HS-5 (cell line): ENCODE results near the gene RTL10.
"Not testable (repeated sequence)": the region's sequence is repeated elsewhere in the genome, so short reads cannot be mapped to it uniquely, and the experiment has no call there.

ENCODE experiments used
- DNase-seq: peaks from one replicate; pipeline ENCODE4 v3.0.0-alpha.2; 2012; ENCODE audit warnings: low read depth

The RTL10 gene

GRCh38 chr22:19889951-19890350, 35.3 kb upstream of the RTL10 start:
- DNase-seq: no peak

DNA sequence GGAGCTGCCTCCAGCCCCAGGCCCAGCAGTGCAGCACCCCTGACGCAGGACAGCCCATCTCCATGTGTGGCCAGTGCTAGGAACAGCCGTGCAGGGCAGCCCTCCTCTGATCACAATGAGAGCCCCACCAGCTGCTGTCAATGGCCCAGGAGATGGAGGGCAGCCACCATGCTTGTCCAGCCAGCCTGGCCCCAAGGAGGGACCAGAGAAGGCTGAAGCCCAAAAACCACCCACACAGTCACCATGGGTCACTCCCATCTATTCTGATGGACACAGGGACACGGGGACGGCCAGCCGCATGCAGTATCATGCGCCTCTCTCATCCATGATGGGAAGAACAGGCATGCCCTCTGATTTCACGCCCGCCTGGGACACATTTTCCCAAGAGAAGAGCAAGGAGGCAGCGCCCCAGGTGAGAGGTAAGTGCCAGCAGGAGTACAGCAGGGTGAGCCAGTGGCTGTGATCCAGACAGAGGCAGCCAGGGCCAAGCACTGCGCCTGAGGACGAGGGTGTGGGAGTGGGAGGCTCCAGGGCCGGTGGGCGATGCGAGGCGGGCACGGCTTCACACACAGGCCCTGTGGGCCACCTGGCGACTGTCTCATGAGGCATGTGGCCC, 33.6 kb upstream of the RTL10 start:
- DNase-seq: no peak

DNA sequence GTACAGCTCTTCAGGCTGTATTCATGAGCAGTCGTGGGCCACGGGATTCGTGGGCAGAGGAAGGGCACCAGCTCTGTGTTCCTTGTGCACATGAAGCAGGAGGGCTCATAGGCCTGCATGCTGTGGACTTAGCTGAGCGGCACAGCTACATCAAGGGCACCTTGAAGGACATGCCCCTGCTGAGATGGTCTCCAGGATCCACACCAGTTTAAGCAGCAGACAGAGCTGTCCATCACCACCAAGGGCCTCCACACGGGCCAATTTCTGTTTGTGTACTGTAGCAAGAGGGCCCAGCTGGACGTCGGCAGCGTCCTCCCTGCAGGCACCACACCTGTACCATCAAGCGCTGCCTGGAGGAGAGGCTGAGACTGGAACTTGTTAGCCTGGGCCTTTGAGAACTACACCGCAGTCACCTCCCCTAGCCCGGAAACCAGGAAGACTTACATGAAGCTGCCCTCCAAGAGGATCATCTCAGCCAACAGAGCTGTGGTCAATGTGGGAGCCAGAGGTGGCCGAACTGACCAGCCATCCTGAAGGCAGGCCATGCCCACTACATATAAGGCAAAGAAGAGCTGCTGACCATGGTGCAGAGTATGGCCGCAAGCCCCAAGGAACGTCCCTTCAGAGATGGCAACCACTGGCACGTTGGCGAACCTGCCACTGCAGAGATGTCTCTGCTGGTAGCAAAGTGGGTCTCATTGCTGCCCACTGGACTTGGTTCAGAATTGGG, 32.7 kb upstream of the RTL10 start:
- no peak for DNase-seq

DNA sequence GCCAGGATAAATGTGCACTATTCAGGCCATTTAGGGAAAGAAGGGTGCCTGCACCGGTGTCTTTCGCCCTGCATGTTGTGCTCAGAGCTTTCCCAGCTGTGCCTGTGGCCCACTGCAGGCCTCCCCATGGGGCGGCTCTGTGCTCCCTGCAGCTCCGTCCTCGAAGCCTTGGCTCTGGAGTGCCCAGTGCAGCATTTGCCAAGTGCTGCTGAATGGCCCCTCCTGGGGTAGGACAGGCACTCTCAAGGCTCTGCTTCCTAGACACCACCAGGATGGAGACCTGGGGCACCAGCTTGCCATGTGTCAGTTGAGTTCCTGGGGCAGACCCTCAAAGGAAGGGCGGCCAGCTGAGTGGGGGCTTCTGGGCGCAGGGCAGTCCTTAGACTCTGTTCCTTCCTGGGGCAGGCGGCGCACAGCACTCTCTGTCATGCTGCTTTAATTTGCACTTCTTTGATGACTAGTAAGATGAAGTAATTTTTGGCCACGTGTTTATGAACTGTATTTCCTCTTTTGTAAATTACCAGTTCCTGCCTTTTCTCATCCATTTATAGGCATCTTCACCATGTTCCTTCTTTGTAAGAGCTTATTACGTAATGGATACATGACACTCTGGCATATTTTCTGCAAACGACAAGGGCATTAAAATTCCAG, 32.1 kb upstream of the RTL10 start:
- DNase-seq: peak; percentile 85

- no peak for DNase-seq
Measured at GRCh38 chr22:19885841-19886592, 31.3 kb upstream of the RTL10 start.

GRCh38 chr22:19884954-19885751, 30.5 kb upstream of the RTL10 start:
- DNase-seq: no peak

GRCh38 chr22:19884161-19884953, 29.7 kb upstream of the RTL10 start:
- DNase-seq: no peak

DNA sequence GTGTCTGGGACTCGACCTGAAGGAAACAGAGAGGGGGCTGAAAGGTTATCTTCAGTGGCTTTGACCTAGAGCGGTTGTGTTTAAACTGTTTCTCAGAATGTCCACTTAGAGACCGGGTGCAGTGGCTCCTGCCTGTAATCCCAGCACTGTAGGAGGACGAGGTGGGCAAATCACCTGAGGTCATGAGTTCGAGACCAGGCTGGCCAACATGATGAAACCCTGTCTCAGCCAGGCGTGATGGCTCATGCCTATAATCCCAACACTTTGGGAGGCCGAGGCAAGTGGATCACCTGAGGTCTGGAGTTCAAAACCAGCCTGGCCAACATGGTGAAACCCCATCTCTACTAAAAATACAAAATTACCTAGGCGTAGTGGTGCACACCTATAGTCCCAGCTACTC, 28.8 kb upstream of the RTL10 start:
- DNase-seq: not testable (repeated sequence)

DNA sequence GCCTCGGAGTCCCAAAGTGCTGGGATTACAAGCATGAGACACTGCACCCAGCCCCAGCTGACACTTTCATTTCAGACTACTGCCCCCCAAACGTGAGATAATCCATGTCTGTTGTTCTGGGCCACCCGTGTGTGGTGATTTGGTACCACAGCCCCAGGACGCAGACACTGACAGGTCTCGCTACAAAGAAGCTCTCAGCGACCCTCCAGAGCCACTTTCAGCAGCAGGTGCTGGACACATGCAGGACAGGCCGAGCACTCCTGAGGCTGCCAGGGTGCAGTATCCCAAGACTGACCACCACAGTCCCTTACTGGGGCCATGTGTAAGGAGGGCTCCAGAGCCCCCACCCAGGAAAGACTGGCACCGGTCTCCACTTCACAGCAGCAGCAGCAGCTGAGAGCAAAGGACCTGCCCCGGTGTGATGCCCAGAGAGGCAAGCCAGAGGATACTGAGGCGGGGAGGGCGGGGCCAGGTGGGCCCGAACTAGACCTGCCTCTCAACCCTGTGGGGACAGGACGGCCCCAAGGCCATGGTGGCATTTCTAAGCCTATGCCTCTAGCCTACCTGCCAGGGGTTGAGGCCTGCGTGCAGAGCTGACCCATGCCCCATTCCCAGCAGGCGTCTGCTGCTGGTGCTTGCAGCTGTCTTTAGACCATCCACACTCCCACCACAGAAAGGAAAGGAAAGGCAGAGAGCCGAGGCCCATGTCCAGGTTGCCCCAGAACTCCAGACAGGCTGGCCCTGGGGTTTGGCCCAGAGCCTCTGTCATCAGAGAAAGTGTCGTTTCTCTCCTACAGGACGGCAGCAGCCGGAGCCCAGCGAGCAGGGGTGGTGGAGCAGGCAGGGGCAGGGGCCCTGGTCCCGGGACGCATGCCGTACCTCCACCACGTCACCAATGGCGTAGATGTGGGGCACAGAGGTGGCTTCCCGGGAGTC, 28.0 kb upstream of the RTL10 start:
- no peak for DNase-seq

GRCh38 chr22:19880786-19881569, 26.3 kb upstream of the RTL10 start:
- DNase-seq: peak; percentile 95

DNA sequence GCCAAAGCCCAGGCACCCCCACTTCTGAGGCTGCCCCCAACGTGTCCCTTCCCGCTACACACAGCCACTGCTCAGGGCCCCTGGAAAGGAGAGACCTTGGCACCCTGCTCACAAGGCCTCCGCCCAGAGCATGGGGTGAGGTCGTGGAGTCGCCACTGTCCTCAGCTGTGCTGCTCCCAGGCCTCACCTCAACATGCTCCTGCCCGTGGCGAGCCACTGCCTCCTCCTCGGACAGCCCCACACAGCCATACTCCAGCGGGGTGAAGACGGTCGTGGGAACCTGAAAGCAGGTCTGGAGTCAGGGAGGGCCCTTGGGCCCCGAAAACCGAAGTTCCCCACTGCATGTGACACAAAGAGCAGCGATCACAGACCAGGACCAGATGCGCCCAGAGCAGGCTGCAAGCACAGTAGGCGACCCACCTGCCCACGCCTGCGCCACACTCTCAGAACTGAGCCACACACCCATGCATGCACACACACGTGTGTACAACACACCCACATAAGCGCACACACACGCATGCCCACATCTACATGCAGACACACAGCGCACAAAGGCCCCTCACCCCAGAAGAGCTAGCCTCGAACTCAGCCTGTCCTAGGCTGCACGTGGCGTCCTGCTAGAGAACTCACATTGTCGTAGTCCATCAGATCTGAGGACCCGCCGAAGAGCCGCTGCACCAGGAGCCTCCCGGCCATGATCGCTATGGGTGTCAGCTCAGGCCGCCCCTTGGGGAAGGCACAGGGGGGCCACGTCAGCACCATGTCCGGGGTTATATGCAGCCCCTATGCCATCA, 25.5 kb upstream of the RTL10 start:
- no peak for DNase-seq

DNA sequence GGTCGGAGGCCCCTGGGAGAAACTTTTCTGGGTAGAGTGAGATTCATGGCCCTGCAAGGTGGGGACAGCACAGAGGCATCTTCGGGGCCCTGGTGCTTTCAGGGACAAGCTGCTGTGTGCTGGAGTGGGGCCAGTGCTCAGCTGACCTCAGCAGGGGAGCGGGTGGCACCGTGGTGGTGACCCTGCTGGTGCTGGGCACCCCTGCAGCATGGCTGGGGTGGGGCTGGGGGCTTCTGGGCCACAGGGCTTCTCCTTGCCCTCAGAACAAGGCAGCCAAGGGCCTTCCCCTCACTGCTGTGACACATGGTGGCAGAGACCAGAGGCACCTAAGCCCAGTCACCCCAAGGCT, 24.9 kb upstream of the RTL10 start:
- no peak for DNase-seq

DNA sequence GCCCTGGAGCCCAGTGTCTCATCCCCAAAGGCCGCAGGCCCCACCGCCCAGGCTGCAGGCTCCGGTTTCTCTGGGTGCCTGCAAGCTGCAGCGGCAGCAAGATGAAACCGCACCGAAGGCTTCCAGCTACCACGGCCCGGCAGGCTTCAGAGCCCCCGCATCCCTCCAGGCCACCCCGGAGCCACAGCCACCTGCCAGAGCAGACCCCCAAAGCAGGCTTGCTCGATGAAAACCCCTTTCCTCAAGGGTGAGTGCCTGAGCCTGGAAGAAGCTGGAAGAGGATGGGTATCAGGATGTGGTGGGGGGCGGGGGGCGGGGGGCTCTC, 24.5 kb upstream of the RTL10 start:
- DNase-seq: no peak

DNA sequence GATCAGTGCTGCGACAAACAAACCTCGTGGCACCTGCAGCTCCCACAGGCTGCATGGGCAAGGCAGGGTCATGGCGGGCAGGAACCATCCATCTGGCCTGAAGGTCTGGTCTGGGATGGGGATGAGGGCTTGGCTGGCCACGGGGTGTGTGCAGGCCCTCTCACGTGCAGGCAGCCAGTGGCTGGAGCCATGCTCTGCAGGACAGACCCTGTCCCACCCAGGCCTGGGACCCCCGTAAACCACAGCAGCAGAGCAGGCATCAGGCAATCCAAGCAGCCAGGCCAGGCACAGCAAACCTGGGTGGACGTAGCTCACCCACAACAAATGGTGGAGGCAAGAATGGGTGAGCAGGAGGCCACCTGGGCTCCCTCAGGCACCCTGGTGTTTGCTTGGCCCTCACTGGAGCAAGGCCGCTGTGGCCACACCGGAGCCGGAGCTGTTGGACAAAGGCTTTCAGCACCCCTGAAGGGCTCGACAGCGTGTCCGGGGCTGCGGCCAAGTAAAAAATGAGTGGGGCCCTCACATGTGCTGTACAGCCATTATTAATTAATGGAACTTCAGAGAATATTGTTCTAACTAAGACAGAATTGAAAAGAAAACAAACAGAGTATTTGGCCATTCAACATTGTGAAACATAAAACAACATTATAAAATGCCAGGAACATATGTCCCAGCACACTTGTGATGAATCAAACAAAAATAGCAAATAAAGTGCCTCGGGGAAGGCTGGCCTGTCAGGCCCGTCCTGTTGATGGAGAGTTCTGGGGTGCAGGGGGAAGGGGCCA, 24.0 kb upstream of the RTL10 start:
- DNase-seq: no peak

GRCh38 chr22:19877626-19878339, 23.1 kb upstream of the RTL10 start:
- no peak for DNase-seq

GRCh38 chr22:19876941-19877625, 22.4 kb upstream of the RTL10 start:
- no peak for DNase-seq
